ENCODE measurements around the gene LYZL6.

LYZL6 gene

GRCh38 chr17:35895636-35896587 is 47.6 kb downstream of the LYZL6 start:
- WGBS, 2 experiments (ENCODE audit: insufficient coverage in 2 of 2), result 87 to 91% methylated on average over 9 to 14 of the region's 14 CpGs
- Histone ChIP-seq H3K4me1 (ENCODE audit: control insufficient read depth, insufficient read depth, low read length, poor library complexity, severe bottlenecking) (no peaks in the 10 kb centered on the region), H3K27ac (ENCODE audit: low read depth, low read length, severe bottlenecking) (no peak overlapping the region), H3K36me3 (ENCODE audit: control insufficient read depth, insufficient read depth, low read length) (no peaks in the 10 kb centered on the region), H3K9me3 (ENCODE audit: control insufficient read depth, low read length) (no peaks in the 10 kb centered on the region), H3K4me3 (ENCODE audit: extremely low read depth, insufficient read depth, low read length, poor library complexity, severe bottlenecking) (no peak overlapping the region)

GRCh38 chr17:35894206-35894605 is 49.3 kb downstream of the LYZL6 start:
- WGBS, 2 experiments (ENCODE audit: insufficient coverage in 2 of 2), result 90 to 99% methylated on average over 7 of the region's 7 CpGs
- Histone ChIP-seq H3K4me1 (ENCODE audit: control insufficient read depth, insufficient read depth, low read length, poor library complexity, severe bottlenecking) (no peaks in the 10 kb centered on the region), H3K36me3 (ENCODE audit: control insufficient read depth, insufficient read depth, low read length) (no peaks in the 10 kb centered on the region), H3K4me3 (ENCODE audit: extremely low read depth, insufficient read depth, low read length, poor library complexity, severe bottlenecking) (no peak overlapping the region), H3K9me3 (ENCODE audit: control insufficient read depth, low read length) (no peaks in the 10 kb centered on the region), H3K27ac (ENCODE audit: low read depth, low read length, severe bottlenecking) (no peak overlapping the region)

- Histone ChIP-seq H3K4me1 (ENCODE audit: control insufficient read depth, insufficient read depth, low read length, poor library complexity, severe bottlenecking) (no peaks in the 10 kb centered on the region), H3K36me3 (ENCODE audit: control insufficient read depth, insufficient read depth, low read length) (no peaks in the 10 kb centered on the region), H3K4me3 (ENCODE audit: extremely low read depth, insufficient read depth, low read length, poor library complexity, severe bottlenecking) (no peak overlapping the region), H3K9me3 (ENCODE audit: control insufficient read depth, low read length) (no peaks in the 10 kb centered on the region), H3K27ac (ENCODE audit: low read depth, low read length, severe bottlenecking) (no peak overlapping the region)
- 93 to 96% methylated on average over 2 of the region's 4 CpGs for WGBS, 2 experiments (ENCODE audit: insufficient coverage in 2 of 2)
These were observed 49.8 kb downstream of the LYZL6 start for GRCh38 chr17:35893751-35894150.

- H3K4me1 ChIP-seq (ENCODE audit: control insufficient read depth, insufficient read depth, low read length, poor library complexity, severe bottlenecking), result no peaks in the 10 kb centered on the region
- H3K27ac ChIP-seq (ENCODE audit: low read depth, low read length, severe bottlenecking), result peak overlapping the region; percentile 51
- 86 to 100% methylated on average over 1 to 2 of the region's 6 CpGs for WGBS, 2 experiments (ENCODE audit: insufficient coverage in 2 of 2)
- H3K9me3 ChIP-seq (ENCODE audit: control insufficient read depth, low read length), result no peaks in the 10 kb centered on the region
- H3K4me3 ChIP-seq (ENCODE audit: extremely low read depth, insufficient read depth, low read length, poor library complexity, severe bottlenecking), result no peak overlapping the region
- no peaks in the 10 kb centered on the region for H3K36me3 ChIP-seq (ENCODE audit: control insufficient read depth, insufficient read depth, low read length)
These were observed 51.1 kb downstream of the LYZL6 start for GRCh38 chr17:35892091-35893035.

- Histone ChIP-seq H3K27ac (ENCODE audit: low read depth, low read length, severe bottlenecking) (no peak overlapping the region), H3K4me3 (ENCODE audit: extremely low read depth, insufficient read depth, low read length, poor library complexity, severe bottlenecking) (no peak overlapping the region), H3K4me1 (ENCODE audit: control insufficient read depth, insufficient read depth, low read length, poor library complexity, severe bottlenecking) (no peaks in the 10 kb centered on the region), H3K9me3 (ENCODE audit: control insufficient read depth, low read length) (no peaks in the 10 kb centered on the region), H3K36me3 (ENCODE audit: control insufficient read depth, insufficient read depth, low read length) (no peaks in the 10 kb centered on the region)
- WGBS, 2 experiments (ENCODE audit: insufficient coverage in 2 of 2), result 93 to 98% methylated on average over 2 to 3 of the region's 4 CpGs
These were observed 52.2 kb downstream of the LYZL6 start for GRCh38 chr17:35891269-35891668.

GRCh38 chr17:35890774-35891155 is 52.7 kb downstream of the LYZL6 start:
- H3K36me3 ChIP-seq (ENCODE audit: control insufficient read depth, insufficient read depth, low read length), result no peaks in the 10 kb centered on the region
- 76 to 84% methylated on average over 2 to 4 of the region's 4 CpGs for WGBS, 2 experiments (ENCODE audit: insufficient coverage in 2 of 2)
- no peaks in the 10 kb centered on the region for H3K4me1 ChIP-seq (ENCODE audit: control insufficient read depth, insufficient read depth, low read length, poor library complexity, severe bottlenecking)

GRCh38 chr17:35889818-35890773 is 53.4 kb downstream of the LYZL6 start:
- WGBS, 2 experiments (ENCODE audit: insufficient coverage in 2 of 2), result 90 to 100% methylated on average over 1 of the region's 2 CpGs
- no peak overlapping the region for H3K4me3 ChIP-seq (ENCODE audit: extremely low read depth, insufficient read depth, low read length, poor library complexity, severe bottlenecking)
- H3K4me1 ChIP-seq (ENCODE audit: control insufficient read depth, insufficient read depth, low read length, poor library complexity, severe bottlenecking), result no peaks in the 10 kb centered on the region
- no peaks in the 10 kb centered on the region for H3K9me3 ChIP-seq (ENCODE audit: control insufficient read depth, low read length)
- H3K36me3 ChIP-seq (ENCODE audit: control insufficient read depth, insufficient read depth, low read length), result no peaks in the 10 kb centered on the region
- no peak overlapping the region for H3K27ac ChIP-seq (ENCODE audit: low read depth, low read length, severe bottlenecking)

More at GRCh38 chr17:35890774-35891155, 52.7 kb downstream of the LYZL6 start:
- Histone ChIP-seq H3K9me3 (ENCODE audit: control insufficient read depth, low read length) (no peaks in the 10 kb centered on the region), H3K4me3 (ENCODE audit: extremely low read depth, insufficient read depth, low read length, poor library complexity, severe bottlenecking) (no peak overlapping the region), H3K27ac (ENCODE audit: low read depth, low read length, severe bottlenecking) (no peak overlapping the region)

- Histone ChIP-seq H3K4me3 (ENCODE audit: extremely low read depth, insufficient read depth, low read length, poor library complexity, severe bottlenecking) (no peak overlapping the region), H3K27ac (ENCODE audit: low read depth, low read length, severe bottlenecking) (no peak overlapping the region)
- no CpG with 5 or more reads among the region's 2 CpGs for WGBS, 2 experiments (ENCODE audit: insufficient coverage in 2 of 2)
These were observed 54.3 kb downstream of the LYZL6 start for GRCh38 chr17:35889241-35889640.

More at GRCh38 chr17:35889241-35889640, 54.3 kb downstream of the LYZL6 start:
- no peaks in the 10 kb centered on the region for H3K9me3 ChIP-seq (ENCODE audit: control insufficient read depth, low read length)
- no peaks in the 10 kb centered on the region for H3K36me3 ChIP-seq (ENCODE audit: control insufficient read depth, insufficient read depth, low read length)
- H3K4me1 ChIP-seq (ENCODE audit: control insufficient read depth, insufficient read depth, low read length, poor library complexity, severe bottlenecking), result no peaks in the 10 kb centered on the region
